HEK293 (cell line): ENCODE data around the gene PRKCA.

Experiments
- CTCF ChIP-seq: fragments of 450-650 bp; formaldehyde crosslinking; IDR thresholded peaks from 2 replicates; pipeline ENCODE4 v1.5.1; 2016; ENCODE audit warnings: missing biosample characterization, missing genetic modification characterization
- KLF10 ChIP-seq: fragments of 450-650 bp; IDR thresholded peaks from 2 replicates; pipeline ENCODE4 v1.5.1; 2018; ENCODE audit warnings: missing biosample characterization, mild to moderate bottlenecking, missing genetic modification characterization
- ZNF501 ChIP-seq: fragments of 450-650 bp; formaldehyde crosslinking; IDR thresholded peaks from 2 replicates; pipeline ENCODE4 v1.5.1; 2016; ENCODE audit warnings: missing biosample characterization, missing genetic modification characterization
- ZNF837 ChIP-seq: fragments of 450-650 bp; formaldehyde crosslinking; IDR thresholded peaks from 2 replicates; pipeline ENCODE4 v1.5.1; 2016; ENCODE audit warnings: missing biosample characterization, missing genetic modification characterization

GRCh38 chr17:66313325-66313724, 10.9 kb downstream of the PRKCA start:
- TF ChIP-seq KLF10 (tag by site-specific recombination) = no peak
- no peak for TF ChIP-seq CTCF (tag by site-specific recombination)
- TF ChIP-seq ZNF501 (tag by site-specific recombination) = no peak
- TF ChIP-seq ZNF837 (tag by site-specific recombination) = no peak
